Endometrial microvascular endothelial cells (primary cell): ENCODE measurements around the gene SETBP1. TPM values are rescaled to one million over a fixed set of nuclear protein-coding genes. Genes with fewer than 3 reads are reported as not detected.

Source experiments
- in situ Hi-C: cut with HindIII; loops from 2 replicates; pipeline ENCODE4 v1.10.0; 2017; ENCODE audit warnings: low sequenced_read_pairs, low pct_unique_long_range_greater_than_20kb; ENCODE audit errors: inconsistent ontology term
- total RNA-seq: library from RNA; depleted of rRNA; stranded (reverse); fragments of >200 nt; gene quantifications from one replicate; pipeline ENCODE4 v1.2.3, GENCODE V29; 2015; ENCODE audit errors: inconsistent ontology term

Gene SETBP1
- total RNA-seq, 1 donor from 2014 or later: not detected

DNA sequence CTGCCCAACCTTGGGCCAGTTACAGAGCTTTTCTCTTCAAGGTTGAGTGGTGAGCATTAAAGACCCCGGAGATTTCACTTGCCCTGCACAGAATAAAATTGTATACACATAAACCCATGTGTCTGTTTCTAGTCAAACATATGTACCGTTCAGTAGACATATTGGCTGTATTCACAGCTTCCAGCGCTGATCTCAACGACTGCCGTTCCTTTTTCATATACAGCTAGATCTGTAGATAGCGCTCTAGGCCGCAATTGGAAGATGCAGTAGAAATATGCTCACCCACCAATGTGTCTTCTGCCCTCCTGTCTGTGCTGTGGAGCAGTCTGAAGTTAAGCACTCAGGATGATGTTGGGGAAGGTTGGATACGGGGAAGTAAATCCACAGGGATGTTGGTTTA, 317.7 kb downstream of the SETBP1 start:
- in situ Hi-C loops: no loop called here

GRCh38 chr18:45004546-45005080, 323.9 kb downstream of the SETBP1 start:
- in situ Hi-C loops: no loop called here

DNA sequence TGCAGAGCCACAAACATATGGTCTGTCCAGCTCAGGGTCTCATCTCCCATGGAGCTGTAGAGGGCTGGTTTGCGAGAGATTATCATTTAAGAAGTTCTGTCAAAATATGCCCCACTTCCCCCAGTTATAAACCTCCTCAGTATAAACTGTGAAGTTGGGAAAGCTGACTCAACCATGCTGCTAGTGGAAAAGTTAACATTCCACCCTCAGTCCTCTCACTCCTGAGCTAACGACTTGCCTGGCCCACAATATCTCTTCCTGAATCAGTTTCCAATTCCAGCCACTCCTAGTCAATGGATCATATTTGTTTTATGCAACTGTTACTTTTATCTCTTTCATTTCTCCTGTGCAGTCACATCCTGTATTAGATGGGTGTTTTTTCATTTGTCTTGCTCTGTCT, 326.2 kb downstream of the SETBP1 start:
- in situ Hi-C loops: no loop called here

GRCh38 chr18:45007531-45007930, 326.8 kb downstream of the SETBP1 start:
- in situ Hi-C loops: no loop called here

DNA sequence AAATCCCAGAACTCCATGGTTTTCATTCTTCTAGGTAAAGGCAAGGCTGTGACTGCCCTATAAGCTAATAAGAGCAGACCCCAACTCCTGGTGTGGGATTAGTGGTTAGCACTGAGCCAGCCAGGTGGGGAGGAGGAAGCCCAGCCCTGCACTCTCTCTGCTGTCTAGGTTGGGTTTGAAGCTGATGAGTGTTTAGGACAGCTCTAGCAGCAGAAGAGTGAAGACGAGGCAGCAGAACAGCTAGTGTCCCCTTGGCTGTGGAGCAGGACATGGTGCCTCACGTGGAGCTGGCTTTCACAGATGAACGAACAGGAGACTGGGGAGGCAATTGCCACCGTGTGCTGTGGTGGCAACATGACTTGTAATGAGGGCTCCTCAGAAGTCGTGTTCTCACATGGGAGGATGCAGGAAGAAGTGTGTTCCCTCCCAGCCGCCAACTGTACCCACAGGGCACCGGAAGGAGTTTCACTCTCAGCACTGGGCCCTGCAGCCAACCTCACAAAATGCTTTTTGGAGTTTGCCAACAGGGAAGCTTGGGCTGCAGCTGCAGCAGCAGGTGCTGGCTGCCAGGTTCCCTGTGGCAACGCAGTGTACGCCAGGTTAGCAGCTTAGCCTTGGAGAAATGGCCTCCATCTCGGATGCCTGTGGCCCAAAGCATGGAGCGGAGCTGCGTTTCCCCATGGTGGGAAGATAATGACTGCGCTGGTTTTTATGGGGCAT, 328.2 kb downstream of the SETBP1 start:
- in situ Hi-C loops: no loop called here

DNA sequence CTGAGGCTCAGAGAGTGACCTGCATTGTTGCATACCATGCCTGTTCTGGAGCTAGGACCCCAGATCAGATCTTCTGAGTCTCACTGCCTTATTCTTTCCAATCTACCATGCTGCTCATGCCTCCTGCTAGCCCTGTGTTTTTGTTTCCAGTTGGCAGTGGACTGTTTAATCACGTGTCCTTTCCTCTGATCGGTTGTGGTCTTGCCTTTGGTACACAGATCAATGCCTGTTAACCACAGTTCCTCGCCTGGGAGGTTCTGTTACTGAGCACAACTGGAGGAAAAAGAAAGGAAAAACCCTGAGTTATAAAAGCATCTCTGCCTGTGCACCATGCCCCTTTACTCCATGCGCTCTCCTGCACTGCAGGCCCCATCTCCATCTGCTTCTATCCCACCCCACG, 329.1 kb downstream of the SETBP1 start:
- in situ Hi-C loops: no loop called here

DNA sequence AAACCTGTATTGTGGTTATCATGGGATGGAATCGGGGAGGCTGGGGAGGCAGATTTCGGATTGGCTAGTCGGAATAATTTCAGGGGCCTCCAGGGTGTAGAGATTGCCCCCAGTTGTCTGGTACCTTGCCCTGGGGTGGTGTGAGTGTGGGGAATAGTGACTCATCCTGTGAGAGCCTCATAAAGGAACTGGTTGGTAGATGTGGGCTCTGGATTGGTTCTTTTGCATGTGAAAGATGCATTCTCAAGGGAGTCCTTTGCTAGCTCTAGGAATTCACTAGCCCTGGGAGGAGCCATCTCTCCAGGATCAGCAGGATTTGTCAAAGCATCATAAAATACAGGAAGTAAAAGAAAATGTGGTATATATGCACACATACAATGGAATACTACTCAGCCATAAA, 331.6 kb downstream of the SETBP1 start:
- in situ Hi-C loops: no loop called here

DNA sequence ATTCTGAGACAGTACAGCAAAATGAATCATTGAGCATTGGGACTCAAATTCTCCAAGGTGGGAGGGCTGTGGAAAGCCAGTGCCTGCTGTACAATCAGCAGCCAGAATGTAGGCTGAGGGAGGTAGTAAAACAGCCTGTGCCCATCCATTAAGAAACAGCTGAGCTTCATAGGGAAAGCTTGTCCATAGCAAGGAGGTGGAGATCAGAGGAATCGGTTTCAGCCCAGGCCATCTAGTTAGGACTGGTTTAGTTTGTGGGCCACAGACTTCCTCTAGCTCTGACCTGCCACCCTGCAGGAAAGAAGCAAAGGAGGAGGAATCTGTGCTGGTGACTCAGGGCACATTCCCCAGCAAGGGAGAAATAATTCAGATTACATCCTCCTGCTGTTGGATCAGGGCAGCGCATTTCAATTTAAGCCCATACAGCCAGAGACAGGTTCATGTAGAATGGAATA, 333.4 kb downstream of the SETBP1 start:
- in situ Hi-C loops: no loop called here

GRCh38 chr18:45015788-45016128, 335.1 kb downstream of the SETBP1 start:
- in situ Hi-C loops: no loop called here

- in situ Hi-C loops: no loop called here
Measured at GRCh38 chr18:45019469-45019868, 338.8 kb downstream of the SETBP1 start.

DNA sequence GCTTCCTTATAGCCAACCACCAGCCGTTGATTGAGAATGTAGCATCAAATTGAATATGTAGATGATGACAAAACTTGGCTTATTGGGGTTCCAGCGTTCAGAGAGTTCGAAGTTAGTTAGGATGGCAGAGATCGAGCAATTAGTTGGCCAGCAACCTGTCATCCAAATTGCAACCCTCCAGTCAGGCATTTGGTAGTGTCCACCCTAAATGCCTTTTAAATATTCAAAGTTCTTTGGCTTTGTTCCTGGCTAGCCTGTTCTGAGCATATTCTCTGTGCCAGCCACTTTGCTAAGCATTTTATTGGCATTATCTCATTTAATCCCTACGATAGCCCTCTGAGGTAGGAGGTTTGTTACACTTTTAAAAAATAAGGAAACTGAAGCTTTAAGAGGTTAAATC, 342.8 kb downstream of the SETBP1 start:
- in situ Hi-C loops: no loop called here

- in situ Hi-C loops: no loop called here
Measured at GRCh38 chr18:45024357-45025088, 343.8 kb downstream of the SETBP1 start.

- in situ Hi-C loops: no loop called here
Measured at GRCh38 chr18:45025089-45025450, 344.4 kb downstream of the SETBP1 start.

DNA sequence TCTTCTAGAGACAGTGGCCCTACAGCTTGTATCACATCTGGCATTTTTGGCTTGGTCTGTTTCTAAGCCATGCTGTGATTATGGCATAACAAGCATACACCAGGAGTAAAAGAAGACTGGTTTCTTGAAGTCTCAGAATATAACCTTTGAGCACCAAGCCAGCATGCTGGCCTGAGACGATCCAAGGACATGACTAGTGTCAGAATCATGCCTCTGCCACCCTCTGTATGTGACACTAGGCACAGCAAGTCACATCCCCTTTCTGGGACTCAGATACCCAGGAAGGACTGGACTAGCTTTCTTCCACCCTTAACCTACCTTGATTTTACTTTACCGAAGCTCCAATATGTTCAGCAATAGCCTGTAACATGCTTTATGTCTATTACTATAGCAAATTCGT, 345.5 kb downstream of the SETBP1 start:
- in situ Hi-C loops: no loop called here

GRCh38 chr18:45034179-45034578, 353.5 kb downstream of the SETBP1 start:
- in situ Hi-C loops: no loop called here

GRCh38 chr18:45037618-45038017, 356.9 kb downstream of the SETBP1 start:
- in situ Hi-C loops: no loop called here

GRCh38 chr18:45039376-45039775, 358.7 kb downstream of the SETBP1 start:
- in situ Hi-C loops: no loop called here

DNA sequence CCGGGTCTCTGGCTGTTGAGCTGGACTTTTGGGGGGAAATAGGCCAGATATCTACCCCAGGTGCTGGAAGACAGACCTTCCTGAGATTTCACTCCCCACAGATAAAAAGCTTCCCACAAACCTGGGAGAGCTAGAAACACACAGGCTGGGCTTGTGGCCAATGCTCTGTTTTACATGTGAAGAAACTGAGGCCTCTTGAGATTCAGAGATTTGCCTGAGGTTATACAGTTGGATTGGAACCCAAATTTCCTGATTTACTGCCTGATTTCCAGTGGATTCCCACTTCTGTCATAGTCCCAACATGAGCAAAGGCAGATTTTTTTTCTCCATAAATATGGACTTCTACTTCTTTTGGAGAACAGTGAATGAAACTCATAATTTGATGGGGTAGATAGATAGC, 360.2 kb downstream of the SETBP1 start:
- in situ Hi-C loops: no loop called here

GRCh38 chr18:45044787-45045186, 364.1 kb downstream of the SETBP1 start:
- in situ Hi-C loops: no loop called here

- in situ Hi-C loops: no loop called here
Measured at GRCh38 chr18:45046228-45046627, 365.5 kb downstream of the SETBP1 start.
